ENCODE results near the gene ERC1. TPM values are rescaled to one million over a fixed set of nuclear protein-coding genes. Genes with fewer than 3 reads are reported as not detected.
"Not testable (repeated sequence)": the region's sequence is repeated elsewhere in the genome, so short reads cannot be mapped to it uniquely, and the experiment has no call there.

ERC1 gene
- total RNA-seq, 4 donors from 2014 or later: 46.1 to 83.2 (median 63.8) TPM

DNA sequence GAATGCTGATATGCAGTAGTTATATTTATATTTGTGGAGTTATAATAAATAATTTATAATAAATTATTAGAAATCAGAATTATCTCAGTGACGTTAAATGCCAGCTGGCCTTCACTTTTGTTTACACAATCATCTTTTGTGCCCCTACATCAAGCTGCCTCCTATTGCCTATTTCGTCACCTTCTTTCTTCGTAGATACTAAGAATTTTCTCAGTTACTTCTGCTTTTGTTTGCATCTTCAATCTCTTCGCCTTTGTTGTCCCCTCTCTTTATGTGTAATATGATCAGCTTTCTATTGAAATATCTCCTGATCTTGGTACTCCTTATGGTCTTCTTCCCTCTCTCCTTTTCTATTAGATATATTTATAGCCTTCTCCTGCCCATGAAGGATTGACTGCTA, 197.0 kb downstream of the ERC1 start:
- ATAC-seq (ENCODE audit: low FRiP score): no peak
- DNase-seq (ENCODE audit: low spot score): no peak
- TF ChIP-seq, protein P1, sequence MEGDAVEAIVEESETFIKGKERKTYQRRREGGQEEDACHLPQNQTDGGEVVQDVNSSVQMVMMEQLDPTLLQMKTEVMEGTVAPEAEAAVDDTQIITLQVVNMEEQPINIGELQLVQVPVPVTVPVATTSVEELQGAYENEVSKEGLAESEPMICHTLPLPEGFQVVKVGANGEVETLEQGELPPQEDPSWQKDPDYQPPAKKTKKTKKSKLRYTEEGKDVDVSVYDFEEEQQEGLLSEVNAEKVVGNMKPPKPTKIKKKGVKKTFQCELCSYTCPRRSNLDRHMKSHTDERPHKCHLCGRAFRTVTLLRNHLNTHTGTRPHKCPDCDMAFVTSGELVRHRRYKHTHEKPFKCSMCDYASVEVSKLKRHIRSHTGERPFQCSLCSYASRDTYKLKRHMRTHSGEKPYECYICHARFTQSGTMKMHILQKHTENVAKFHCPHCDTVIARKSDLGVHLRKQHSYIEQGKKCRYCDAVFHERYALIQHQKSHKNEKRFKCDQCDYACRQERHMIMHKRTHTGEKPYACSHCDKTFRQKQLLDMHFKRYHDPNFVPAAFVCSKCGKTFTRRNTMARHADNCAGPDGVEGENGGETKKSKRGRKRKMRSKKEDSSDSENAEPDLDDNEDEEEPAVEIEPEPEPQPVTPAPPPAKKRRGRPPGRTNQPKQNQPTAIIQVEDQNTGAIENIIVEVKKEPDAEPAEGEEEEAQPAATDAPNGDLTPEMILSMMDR (IDR thresholded peaks at IDR 0.05): no peak

DNA sequence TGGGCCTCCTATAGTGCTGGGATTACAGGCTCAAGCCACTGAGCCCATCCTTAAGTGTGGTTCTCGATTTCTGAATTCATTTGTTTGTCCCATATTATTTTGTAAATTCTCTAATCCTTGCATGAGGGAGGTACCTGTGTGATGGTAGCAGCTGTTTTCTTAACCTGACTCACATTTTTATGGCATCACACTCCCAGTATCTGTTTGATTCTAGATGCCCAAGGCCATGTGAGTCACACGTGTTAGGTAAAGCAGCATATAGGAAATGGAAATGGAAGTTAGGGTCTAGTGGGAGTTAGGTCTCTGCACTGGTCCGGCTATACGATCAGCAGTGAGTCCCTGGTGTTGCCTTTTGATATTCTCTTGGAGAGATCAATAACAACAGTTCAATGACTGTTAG, 198.1 kb downstream of the ERC1 start:
- no peak for ATAC-seq (ENCODE audit: low FRiP score)
- DNase-seq (ENCODE audit: low spot score): no peak
- TF ChIP-seq, protein P1 (IDR thresholded peaks at IDR 0.05): no peak

DNA sequence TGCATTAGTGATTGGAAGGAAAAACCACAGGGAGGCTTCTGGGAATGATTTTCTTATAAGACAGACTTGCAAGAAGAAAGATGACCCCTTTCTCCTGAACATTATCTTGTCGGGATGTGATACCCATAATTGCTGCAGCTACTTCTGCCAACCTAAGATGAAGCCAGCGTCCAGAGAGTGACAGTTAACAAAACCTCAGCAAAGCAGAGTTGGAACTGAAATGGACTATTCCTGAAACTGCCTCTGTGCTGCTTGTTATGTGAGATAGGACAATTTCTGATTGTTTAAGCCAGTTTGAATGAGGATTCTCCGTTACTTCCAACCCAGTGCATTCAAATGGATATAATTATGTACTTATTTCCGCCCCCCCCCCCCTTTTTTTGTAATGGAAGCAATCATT, 204.5 kb downstream of the ERC1 start:
- TF ChIP-seq, protein P1 (IDR thresholded peaks at IDR 0.05): no peak
- no peak for DNase-seq (ENCODE audit: low spot score)
- no peak for ATAC-seq (ENCODE audit: low FRiP score)

DNA sequence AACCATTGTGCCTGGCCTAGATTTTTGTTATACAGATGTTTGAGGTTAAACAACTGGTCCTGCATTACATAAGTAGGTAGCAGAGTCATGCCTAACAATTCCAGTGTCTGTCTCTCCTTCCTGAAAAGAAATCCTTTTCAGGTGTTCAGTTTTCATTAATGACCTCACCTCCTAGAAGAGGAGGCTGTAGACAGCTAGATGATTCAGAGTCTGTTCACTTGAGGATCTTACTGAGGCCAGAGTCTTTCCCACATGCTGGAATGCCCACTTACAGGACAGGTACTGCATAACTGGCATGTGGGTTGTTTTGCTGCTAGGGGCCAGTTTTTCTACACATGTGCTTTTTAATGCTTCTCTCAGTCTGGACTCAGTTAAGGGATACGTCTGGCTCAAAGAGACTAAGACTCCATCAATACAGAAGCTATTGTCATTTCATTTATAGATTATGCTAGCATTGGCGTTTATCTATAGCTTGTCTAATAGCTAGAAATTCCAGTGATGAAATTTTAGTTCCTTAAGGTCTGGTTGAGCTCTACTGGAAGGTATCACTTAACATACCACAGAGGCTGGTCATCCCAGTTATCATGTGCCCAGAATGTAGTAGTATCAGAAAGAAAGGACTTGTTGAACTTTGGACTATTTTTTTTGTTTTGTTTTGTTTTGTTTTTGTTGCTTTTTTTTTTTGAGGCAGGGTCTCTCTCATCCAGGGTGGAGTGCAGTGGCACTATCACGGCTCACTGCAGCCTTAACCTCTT, 206.4 kb downstream of the ERC1 start:
- DNase-seq (ENCODE audit: low spot score) (no peak), ATAC-seq (ENCODE audit: low FRiP score) (no peak)
- TF ChIP-seq, protein P1 (IDR thresholded peaks at IDR 0.05): no peak

DNA sequence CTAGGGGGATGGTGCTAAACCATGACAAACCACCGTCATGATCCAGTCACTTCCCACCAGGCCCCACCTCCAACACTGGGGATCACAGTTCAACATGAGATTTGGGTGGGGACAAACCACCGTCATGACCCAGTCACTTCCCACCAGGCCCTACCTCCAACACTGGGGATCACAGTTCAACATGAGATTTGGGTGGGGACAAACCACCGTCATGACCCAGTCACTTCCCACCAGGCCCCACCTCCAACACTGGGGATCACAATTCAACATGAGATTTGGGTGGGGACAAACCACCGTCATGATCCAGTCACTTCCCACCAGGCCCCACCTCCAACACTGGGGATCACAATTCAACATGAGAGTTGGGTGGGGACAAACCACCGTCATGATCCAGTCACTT, 207.8 kb downstream of the ERC1 start:
- not testable (repeated sequence) for ATAC-seq (ENCODE audit: low FRiP score); DNase-seq (ENCODE audit: low spot score)

DNA sequence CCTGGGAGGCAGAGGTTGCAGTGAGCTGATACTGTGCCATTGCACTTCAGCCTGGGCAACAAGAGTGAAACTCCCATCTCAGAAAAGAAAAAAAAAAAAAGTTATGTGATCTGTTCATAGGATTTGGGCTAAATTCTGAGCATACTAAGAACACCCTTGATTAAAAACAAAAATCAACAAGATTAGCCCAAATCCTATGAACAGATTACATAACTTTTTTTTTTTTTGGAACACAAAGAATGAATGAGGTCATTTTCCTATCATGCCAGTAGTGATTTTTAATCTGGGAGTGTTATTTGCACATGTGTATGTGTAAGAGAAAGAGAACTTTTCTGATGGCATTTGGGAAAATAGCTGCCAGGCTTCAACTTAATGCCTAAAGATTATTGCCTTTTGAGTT, 208.7 kb downstream of the ERC1 start:
- ATAC-seq (ENCODE audit: low FRiP score) (no peak), DNase-seq (ENCODE audit: low spot score) (no peak)
- TF ChIP-seq, protein P1 (IDR thresholded peaks at IDR 0.05): no peak

DNA sequence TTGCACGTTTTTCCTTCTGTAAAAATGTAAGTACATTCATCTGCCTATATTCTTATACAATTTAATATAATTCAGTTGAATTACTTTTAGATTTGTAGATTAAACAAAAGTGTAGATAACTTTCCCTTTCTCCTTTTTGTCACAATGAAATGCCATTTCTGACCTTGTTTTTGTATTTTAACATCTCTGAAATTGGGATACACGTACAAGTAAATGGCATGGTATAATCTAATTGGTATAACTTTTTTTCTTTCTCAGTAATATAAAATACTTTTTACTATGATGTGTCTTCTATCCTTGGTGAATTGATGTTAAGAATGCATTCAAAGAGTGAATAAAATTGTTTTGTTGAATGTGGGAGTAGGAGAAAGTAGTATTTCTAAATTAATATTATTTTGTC, 210.0 kb downstream of the ERC1 start:
- DNase-seq (ENCODE audit: low spot score): no peak
- TF ChIP-seq, protein P1 (IDR thresholded peaks at IDR 0.05): no peak
- no peak for ATAC-seq (ENCODE audit: low FRiP score)

Measured in omental fat pad (tissue), 4 donors.